ENCODE results near the gene GTF2F2. TPM values are rescaled to one million over a fixed set of nuclear protein-coding genes. Genes with fewer than 3 reads are reported as not detected.

Gene GTF2F2
- polyA plus RNA-seq, 1 donor (not counting 4 experiments of a cell fraction or from before 2014, with no cell fraction given), result 55.5 TPM

- TF ChIP-seq CTCF (optimal IDR thresholded peaks at IDR 0.05 in 1 of 3, IDR thresholded peaks at IDR 0.05 in 1 of 3, conservative IDR thresholded peaks at IDR 0.05 in 1 of 3; ENCODE audit: extremely low read depth in 1 of 3, insufficient read depth in 2 of 3, low read length in 3 of 3), result no peak
- TF ChIP-seq EZH2 (IDR thresholded peaks at IDR 0.05; ENCODE audit: low read length), result no peak
- Histone ChIP-seq H3K4me3 (ENCODE audit: control insufficient read depth in 2 of 3, extremely low read depth in 1 of 3, insufficient read depth in 2 of 3, low read depth in 1 of 3, low read length in 3 of 3) (no peak overlapping the region), H3K9ac (ENCODE audit: control insufficient read depth, extremely low read depth, insufficient read depth, low read length) (no peak overlapping the region), H3K79me2 (ENCODE audit: control insufficient read depth, insufficient read depth, low read length) (no peaks in the 10 kb centered on the region), H3K4me2 (ENCODE audit: control insufficient read depth, extremely low read depth, insufficient read depth, low read depth, low read length) (no peak overlapping the region), H3K27me3 (ENCODE audit: control insufficient read depth, extremely low read depth, insufficient read depth, low read length) (no peaks in the 10 kb centered on the region), H3K36me3 (ENCODE audit: control insufficient read depth in 2 of 2, extremely low read depth in 1 of 2, insufficient read depth in 2 of 2, low read length in 2 of 2) (peaks cover 1 to 8% of the 10 kb centered on the region in 2 experiments), H4K20me1 (ENCODE audit: control insufficient read depth, extremely low read depth, insufficient read depth, low read length) (no peaks in the 10 kb centered on the region), H3K9me1 (ENCODE audit: control insufficient read depth, extremely low read depth, insufficient read depth, low read length) (no peaks in the 10 kb centered on the region), H2AFZ (ENCODE audit: control insufficient read depth, low read length) (no peak overlapping the region), H3K9me3 (ENCODE audit: control insufficient read depth, low read depth, low read length) (no peaks in the 10 kb centered on the region), H3K4me1 (ENCODE audit: control insufficient read depth, extremely low read depth, insufficient read depth, low read length) (peaks cover 15% of the 10 kb centered on the region), H3K27ac (ENCODE audit: control insufficient read depth, insufficient read depth, low read length) (no peak overlapping the region)
- DNase-seq (ENCODE audit: low read depth, low spot score) (no peak), FAIRE-seq (no peak)
- dilution Hi-C loops (cut with MboI; ENCODE audit: extremely low pct_ligation_motif_present, low sequenced_read_pairs), result no loop called here
Observed at GRCh38 chr13:45289936-45290563, 169.7 kb downstream of the GTF2F2 start.

GRCh38 chr13:45292176-45292575 lies 171.9 kb downstream of the GTF2F2 start:
- FAIRE-seq, result peak; percentile 81
- Histone ChIP-seq H3K4me3 (ENCODE audit: control insufficient read depth in 2 of 3, extremely low read depth in 1 of 3, insufficient read depth in 2 of 3, low read depth in 1 of 3, low read length in 3 of 3) (no peak overlapping the region), H3K27ac (ENCODE audit: control insufficient read depth, insufficient read depth, low read length) (no peak overlapping the region), H4K20me1 (ENCODE audit: control insufficient read depth, extremely low read depth, insufficient read depth, low read length) (no peaks in the 10 kb centered on the region), H3K4me1 (ENCODE audit: control insufficient read depth, extremely low read depth, insufficient read depth, low read length) (peaks cover 15% of the 10 kb centered on the region), H3K79me2 (ENCODE audit: control insufficient read depth, insufficient read depth, low read length) (no peaks in the 10 kb centered on the region), H3K36me3 (ENCODE audit: control insufficient read depth in 2 of 2, extremely low read depth in 1 of 2, insufficient read depth in 2 of 2, low read length in 2 of 2) (peaks cover 3 to 5% of the 10 kb centered on the region in 2 experiments), H2AFZ (ENCODE audit: control insufficient read depth, low read length) (no peak overlapping the region), H3K9me1 (ENCODE audit: control insufficient read depth, extremely low read depth, insufficient read depth, low read length) (no peaks in the 10 kb centered on the region), H3K9me3 (ENCODE audit: control insufficient read depth, low read depth, low read length) (no peaks in the 10 kb centered on the region), H3K27me3 (ENCODE audit: control insufficient read depth, extremely low read depth, insufficient read depth, low read length) (no peaks in the 10 kb centered on the region), H3K4me2 (ENCODE audit: control insufficient read depth, extremely low read depth, insufficient read depth, low read depth, low read length) (no peak overlapping the region), H3K9ac (ENCODE audit: control insufficient read depth, extremely low read depth, insufficient read depth, low read length) (no peak overlapping the region)
- TF ChIP-seq EZH2 (IDR thresholded peaks at IDR 0.05; ENCODE audit: low read length), result no peak
- TF ChIP-seq CTCF (optimal IDR thresholded peaks at IDR 0.05 in 1 of 3, IDR thresholded peaks at IDR 0.05 in 1 of 3, conservative IDR thresholded peaks at IDR 0.05 in 1 of 3; ENCODE audit: extremely low read depth in 1 of 3, insufficient read depth in 2 of 3, low read length in 3 of 3), result no peak
- DNase-seq (ENCODE audit: low read depth, low spot score), result peak; percentile 45
- dilution Hi-C loops (cut with MboI; ENCODE audit: extremely low pct_ligation_motif_present, low sequenced_read_pairs), result no loop called here
